ENCODE data around the gene SLCO1A2.

SLCO1A2 gene

GRCh38 chr12:21339921-21340320 lies 5.2 kb upstream of the SLCO1A2 start:
- no peak for TF ChIP-seq CTCF (IDR thresholded peaks at IDR 0.05)

DNA sequence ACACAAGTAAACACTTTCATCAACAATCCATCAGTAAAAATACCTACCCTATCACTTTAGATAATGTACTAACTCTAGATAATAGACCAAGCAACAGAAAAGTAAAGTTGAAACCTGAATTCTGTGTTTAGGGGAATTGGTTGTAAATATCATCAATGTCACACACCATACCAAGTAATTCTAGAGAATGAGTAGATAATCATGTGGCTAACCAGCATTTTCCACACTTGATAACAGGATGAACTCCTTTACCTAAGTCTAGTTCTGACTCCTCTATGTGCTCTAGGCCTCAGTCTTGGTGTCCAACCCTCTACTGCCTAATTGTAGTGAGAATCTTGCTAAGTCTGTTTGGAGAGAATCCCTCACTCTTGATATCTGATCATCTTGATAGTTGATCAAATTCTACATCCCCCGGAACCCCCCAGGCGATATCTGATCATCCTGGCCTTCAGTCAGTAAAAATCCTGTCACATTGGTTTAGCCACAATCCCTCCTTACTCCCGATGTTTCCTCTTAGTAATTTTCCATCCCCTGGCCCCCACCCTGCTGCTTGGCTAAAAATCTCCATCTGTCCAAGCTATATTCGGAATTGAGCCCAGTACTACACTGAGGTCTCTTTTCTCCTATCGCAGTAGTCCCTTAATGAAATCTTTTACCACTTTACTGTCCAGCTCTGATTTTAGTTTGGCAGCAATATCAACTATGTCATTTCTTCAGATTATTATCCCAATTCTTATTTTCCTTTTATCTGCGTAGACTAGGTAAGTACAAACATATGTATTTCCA lies 3.4 kb upstream of the SLCO1A2 start:
- no peak for TF ChIP-seq CTCF (IDR thresholded peaks at IDR 0.05)

GRCh38 chr12:21337453-21337852 lies 2.7 kb upstream of the SLCO1A2 start:
- no peak for TF ChIP-seq CTCF (IDR thresholded peaks at IDR 0.05)

- no peak for TF ChIP-seq CTCF (IDR thresholded peaks at IDR 0.05)
Observed at GRCh38 chr12:21336656-21337055, 1.9 kb upstream of the SLCO1A2 start.

DNA sequence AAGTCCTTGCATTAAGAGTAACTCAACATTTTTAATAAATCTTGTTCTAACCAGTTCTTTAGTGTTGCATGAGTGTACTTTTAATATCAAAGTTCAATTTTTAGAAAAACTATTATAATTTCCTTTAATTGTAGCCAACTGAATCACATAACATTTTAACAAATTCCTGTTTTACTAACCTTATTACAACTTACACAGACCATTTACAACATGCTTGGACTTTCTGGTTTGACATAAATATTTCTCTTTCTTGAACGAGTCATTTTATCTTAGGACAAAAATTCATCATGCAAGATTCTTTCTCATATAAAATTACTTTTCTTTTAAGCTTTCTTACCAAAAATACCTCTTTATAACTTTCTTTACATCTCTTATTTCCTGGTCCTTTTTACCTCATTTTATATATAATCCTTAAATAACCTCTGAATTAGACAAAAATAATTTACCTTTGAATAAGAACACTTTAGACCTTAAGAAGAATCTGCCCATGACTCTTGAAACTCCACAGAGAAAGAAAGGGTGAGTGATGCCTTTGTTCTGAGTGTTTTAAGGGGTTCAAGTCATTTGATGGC lies 3.9 kb downstream of the SLCO1A2 start:
- no peak for TF ChIP-seq CTCF (IDR thresholded peaks at IDR 0.05)

DNA sequence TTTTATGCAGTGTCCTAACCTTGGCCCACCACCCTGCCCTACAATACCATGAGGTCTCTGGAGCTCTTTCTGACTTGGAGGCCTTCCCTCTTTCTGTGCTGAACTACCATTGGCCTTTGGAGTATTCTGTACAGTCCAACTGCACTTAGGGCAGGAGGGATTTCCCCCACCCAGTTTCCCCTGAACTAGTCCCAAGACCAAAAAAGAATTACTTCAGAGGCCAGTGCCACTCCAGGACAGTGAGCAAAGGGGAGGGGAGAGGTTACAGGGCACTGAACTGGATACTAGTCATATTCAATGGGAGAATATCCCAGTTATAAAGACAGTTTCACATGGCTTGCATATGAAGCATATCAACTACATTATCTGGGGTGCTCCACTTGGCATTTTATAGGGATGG lies 6.1 kb downstream of the SLCO1A2 start:
- TF ChIP-seq CTCF (IDR thresholded peaks at IDR 0.05) = no peak

DNA sequence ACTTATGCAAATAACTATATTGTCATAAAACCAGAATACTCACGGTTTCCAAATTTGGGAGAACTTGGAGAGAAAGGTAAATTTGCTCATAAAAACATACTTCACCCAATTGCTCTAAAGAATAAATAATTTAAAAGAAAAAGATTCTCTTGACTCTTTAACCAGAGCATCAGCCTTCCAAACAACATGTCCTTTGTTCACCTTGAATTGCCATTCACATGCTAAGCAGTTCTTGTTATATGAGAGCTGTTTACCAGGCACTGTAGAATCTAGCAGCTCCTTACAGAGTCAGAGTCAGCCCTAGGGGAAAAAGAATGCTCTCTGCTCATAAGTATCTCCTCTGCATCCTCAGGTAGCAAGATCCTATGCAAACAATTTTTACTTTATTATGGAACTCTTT lies 10.2 kb downstream of the SLCO1A2 start:
- no peak for TF ChIP-seq CTCF (IDR thresholded peaks at IDR 0.05)

Data from LNCAP (cell line).